ENCODE data around the gene FGF5.

The FGF5 gene, protein sequence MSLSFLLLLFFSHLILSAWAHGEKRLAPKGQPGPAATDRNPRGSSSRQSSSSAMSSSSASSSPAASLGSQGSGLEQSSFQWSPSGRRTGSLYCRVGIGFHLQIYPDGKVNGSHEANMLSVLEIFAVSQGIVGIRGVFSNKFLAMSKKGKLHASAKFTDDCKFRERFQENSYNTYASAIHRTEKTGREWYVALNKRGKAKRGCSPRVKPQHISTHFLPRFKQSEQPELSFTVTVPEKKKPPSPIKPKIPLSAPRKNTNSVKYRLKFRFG

DNA sequence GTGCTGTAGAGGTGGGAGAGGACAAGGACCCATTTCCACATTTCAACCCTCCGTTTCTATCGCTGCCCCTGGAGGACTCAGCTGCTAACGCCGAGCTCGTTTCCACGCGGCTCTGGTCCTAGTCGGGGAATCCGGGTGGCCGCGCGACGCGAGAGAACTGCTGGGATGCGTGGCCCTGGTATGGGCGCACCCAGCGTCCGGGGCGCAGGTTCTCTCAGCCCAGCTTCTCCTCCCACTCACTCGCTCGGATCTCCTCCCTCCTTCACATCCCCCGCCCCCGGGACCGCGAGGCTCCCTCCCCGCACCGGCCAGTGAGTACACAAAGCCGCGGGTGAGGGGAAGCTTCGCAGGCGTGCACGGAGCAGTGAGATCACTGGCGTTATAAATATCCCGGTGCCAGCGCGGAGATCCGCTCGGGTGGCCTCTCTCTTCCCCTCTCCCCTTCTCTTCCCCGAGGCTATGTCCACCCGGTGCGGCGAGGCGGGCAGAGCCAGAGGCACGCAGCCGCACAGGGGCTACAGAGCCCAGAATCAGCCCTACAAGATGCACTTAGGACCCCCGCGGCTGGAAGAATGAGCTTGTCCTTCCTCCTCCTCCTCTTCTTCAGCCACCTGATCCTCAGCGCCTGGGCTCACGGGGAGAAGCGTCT, at the start of gene FGF5:
Gene FGF5, plus strand, starts transcription at position 412 of the 649 bp plus-strand sequence. Its CDS starts 161 bp downstream, at position 573.
- H3K4me3 ChIP-seq (ENCODE audit: low read length), result peak within 1 kb of the TSS; percentile 78
- DNase-seq (ENCODE audit: low read depth), result peak; percentile 92
- TF ChIP-seq, protein P1, sequence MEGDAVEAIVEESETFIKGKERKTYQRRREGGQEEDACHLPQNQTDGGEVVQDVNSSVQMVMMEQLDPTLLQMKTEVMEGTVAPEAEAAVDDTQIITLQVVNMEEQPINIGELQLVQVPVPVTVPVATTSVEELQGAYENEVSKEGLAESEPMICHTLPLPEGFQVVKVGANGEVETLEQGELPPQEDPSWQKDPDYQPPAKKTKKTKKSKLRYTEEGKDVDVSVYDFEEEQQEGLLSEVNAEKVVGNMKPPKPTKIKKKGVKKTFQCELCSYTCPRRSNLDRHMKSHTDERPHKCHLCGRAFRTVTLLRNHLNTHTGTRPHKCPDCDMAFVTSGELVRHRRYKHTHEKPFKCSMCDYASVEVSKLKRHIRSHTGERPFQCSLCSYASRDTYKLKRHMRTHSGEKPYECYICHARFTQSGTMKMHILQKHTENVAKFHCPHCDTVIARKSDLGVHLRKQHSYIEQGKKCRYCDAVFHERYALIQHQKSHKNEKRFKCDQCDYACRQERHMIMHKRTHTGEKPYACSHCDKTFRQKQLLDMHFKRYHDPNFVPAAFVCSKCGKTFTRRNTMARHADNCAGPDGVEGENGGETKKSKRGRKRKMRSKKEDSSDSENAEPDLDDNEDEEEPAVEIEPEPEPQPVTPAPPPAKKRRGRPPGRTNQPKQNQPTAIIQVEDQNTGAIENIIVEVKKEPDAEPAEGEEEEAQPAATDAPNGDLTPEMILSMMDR (IDR thresholded peaks at IDR 0.05; ENCODE audit: insufficient read depth, low read depth, low read length, missing control alignments), result no peak

DNA sequence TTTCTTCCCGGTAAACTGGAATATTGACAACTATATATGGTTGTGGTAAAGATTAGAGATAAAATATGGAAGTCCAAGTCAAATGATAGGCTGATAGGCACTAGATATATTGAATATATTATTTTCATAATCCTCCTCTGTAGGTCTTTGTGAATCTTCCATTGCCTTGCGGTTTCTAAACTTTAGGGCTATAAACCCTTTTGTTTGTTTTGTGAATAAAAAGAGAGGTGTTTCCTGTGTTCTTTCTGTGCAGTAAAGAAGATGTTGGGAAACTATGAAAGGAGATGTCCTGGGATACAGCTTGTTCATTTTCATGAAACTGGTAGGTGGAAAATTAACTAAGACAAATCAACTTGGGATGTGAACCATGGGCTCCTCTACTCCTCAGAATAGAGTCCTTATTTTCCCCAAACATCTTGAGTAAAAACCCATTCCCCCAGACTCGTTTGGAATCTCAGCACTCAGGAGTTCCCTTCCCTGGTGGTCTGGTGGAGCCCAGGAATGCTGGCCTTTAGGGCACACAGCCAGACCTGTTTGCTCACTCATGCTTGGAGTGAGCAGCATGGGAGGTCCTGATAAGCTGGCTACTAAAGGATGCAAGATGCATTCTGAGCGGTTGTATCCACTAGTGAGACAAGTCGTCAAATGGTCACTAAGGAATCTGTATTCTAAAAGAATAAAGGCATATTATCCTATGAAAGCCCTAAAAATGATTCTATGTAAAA, 47.0 kb upstream of the FGF5 start:
- H3K4me3 ChIP-seq (ENCODE audit: low read length), result no peak overlapping the region
- no peak for DNase-seq (ENCODE audit: low read depth)
- TF ChIP-seq, protein P1 (IDR thresholded peaks at IDR 0.05; ENCODE audit: insufficient read depth, low read depth, low read length, missing control alignments), result no peak

DNA sequence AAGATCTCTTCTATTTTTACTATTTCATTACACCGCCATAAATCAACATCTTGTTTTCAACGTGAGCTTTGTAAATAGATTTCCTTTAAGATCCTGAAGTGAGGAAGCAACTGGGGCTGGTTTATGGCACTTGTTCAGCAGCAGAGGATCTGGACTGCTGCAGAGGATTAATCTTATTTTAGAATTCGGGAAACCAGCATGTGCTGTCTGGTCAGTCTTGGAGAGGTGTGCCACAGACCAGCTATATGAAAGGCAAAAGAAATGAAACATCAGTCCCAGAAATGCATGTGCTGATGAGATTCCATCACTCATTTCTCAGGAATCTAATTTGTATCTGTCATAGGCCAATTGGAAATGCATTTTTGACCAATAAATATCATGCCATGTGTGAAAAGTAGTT, 45.8 kb upstream of the FGF5 start:
- DNase-seq (ENCODE audit: low read depth), result no peak
- TF ChIP-seq, protein P1 (IDR thresholded peaks at IDR 0.05; ENCODE audit: insufficient read depth, low read depth, low read length, missing control alignments), result no peak
- H3K4me3 ChIP-seq (ENCODE audit: low read length), result no peak overlapping the region

DNA sequence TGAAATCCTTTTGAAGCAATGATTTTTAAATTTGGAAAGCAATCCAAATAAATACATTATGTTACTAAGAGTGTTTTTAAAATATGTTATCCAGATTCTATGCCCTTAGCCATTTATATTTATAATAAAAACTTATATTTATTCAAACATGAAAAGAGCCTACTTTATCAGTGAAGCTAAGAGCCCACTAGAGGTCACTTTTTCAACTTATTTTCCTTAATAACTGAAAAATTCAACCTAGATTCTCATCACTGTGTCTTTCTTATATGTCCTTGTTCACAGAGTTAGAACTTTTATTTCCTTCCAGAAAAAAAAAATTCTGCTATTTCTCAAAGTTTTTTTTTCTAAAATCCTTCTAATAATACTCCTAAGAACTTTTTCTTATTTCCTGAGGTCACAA, 45.3 kb upstream of the FGF5 start:
- TF ChIP-seq, protein P1 (IDR thresholded peaks at IDR 0.05; ENCODE audit: insufficient read depth, low read depth, low read length, missing control alignments), result no peak
- no peak overlapping the region for H3K4me3 ChIP-seq (ENCODE audit: low read length)
- peak; percentile 30 for DNase-seq (ENCODE audit: low read depth)

DNA sequence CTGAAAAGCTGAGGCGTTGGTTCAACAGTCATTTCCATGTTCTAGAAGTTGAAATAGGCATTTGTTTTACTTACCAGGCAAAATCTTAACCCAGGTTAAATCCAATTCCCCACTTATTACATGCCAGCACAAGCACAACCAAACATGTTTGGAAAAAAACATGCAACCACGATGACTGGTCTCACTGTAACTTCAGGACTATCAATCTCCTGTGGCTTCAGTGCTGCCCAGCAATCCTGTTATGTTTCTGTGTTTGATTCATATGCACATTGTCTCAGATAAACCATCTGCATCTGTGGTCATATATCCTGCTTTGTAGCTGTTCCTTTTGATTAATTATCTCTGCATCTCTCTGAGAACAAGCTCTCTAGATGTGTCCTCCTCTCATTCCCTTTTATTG, 40.9 kb upstream of the FGF5 start:
- peak; percentile 72 for DNase-seq (ENCODE audit: low read depth)
- TF ChIP-seq, protein P1 (IDR thresholded peaks at IDR 0.05; ENCODE audit: insufficient read depth, low read depth, low read length, missing control alignments), result no peak
- no peak overlapping the region for H3K4me3 ChIP-seq (ENCODE audit: low read length)

DNA sequence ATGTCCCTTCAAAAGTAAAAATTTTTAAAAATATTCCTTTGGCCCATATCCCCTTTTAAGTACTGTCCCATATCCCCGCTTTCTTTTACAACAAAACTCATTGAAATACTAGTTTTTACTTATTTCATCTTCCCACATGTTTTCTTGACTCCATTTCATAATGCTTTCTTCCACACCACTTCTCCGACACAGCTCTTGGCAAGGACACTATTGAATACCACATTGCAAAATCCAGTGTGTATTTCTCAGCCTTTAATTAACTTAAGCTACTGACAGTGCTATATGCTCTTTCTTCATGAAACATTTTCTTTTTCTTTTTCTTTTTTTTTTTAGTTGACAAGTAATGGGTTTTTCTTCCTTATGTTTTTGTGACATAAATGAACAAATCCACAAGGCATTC, 40.4 kb upstream of the FGF5 start:
- DNase-seq (ENCODE audit: low read depth), result no peak
- TF ChIP-seq, protein P1 (IDR thresholded peaks at IDR 0.05; ENCODE audit: insufficient read depth, low read depth, low read length, missing control alignments), result no peak
- H3K4me3 ChIP-seq (ENCODE audit: low read length), result no peak overlapping the region
